ENCODE measurements around the gene ALDH5A1.
A peak's percentile ranks its signal among the peaks of the same experiment; 100 is the strongest.

The ALDH5A1 gene

GRCh38 chr6:24581084-24581669, 86.4 kb downstream of the ALDH5A1 start:
- Histone ChIP-seq H3F3A (ENCODE audit: insufficient read depth) (no peaks in the 10 kb centered on the region), H3K79me2 (ENCODE audit: insufficient read depth, low read length) (no peaks in the 10 kb centered on the region), H4K20me1 (ENCODE audit: low read depth, low read length) (no peaks in the 10 kb centered on the region), H3K36me3 (ENCODE audit: low read length) (no peaks in the 10 kb centered on the region), H3K9me2 (replicated peaks; ENCODE audit: insufficient read depth, low read length) (no peaks in the 10 kb centered on the region), H3K4me2 (ENCODE audit: low read depth, low read length, poor library complexity, severe bottlenecking) (no peak overlapping the region), H3K9me3 (ENCODE audit: insufficient read depth, low read length) (no peaks in the 10 kb centered on the region), H3K27me3 (ENCODE audit: low read length) (no peaks in the 10 kb centered on the region), H3K9ac (ENCODE audit: low read length) (no peak overlapping the region), H3K27ac (ENCODE audit: low read depth, low read length) (no peak overlapping the region), H2AFZ (ENCODE audit: low read depth, low read length, severe bottlenecking) (no peak overlapping the region), H3K4me3 (ENCODE audit: insufficient read depth, low read length, poor library complexity, severe bottlenecking) (no peak overlapping the region)
- TF ChIP-seq EZH2phosphoT487 (conservative IDR thresholded peaks at IDR 0.05; ENCODE audit: low read length) (no peak), CTCF (IDR thresholded peaks at IDR 0.05; ENCODE audit: insufficient read depth, low read length, poor library complexity, severe bottlenecking) (peak; percentile 98)

GRCh38 chr6:24583463-24584381, 89.0 kb downstream of the ALDH5A1 start:
- Histone ChIP-seq H3K36me3 (ENCODE audit: low read length) (no peaks in the 10 kb centered on the region), H3K4me3 (ENCODE audit: insufficient read depth, low read length, poor library complexity, severe bottlenecking) (no peak overlapping the region), H3F3A (ENCODE audit: insufficient read depth) (no peaks in the 10 kb centered on the region), H2AFZ (ENCODE audit: low read depth, low read length, severe bottlenecking) (peak overlapping the region; percentile 15), H3K9ac (ENCODE audit: low read length) (no peak overlapping the region), H3K27ac (ENCODE audit: low read depth, low read length) (no peak overlapping the region), H3K27me3 (ENCODE audit: low read length) (no peaks in the 10 kb centered on the region), H4K20me1 (ENCODE audit: low read depth, low read length) (no peaks in the 10 kb centered on the region), H3K9me2 (replicated peaks; ENCODE audit: insufficient read depth, low read length) (no peaks in the 10 kb centered on the region), H3K9me3 (ENCODE audit: insufficient read depth, low read length) (no peaks in the 10 kb centered on the region), H3K4me2 (ENCODE audit: low read depth, low read length, poor library complexity, severe bottlenecking) (peak overlapping the region; percentile 24), H3K79me2 (ENCODE audit: insufficient read depth, low read length) (no peaks in the 10 kb centered on the region)
- TF ChIP-seq EZH2phosphoT487 (conservative IDR thresholded peaks at IDR 0.05; ENCODE audit: low read length): no peak
- peak; percentile 99 for TF ChIP-seq CTCF (IDR thresholded peaks at IDR 0.05; ENCODE audit: insufficient read depth, low read length, poor library complexity, severe bottlenecking)

GRCh38 chr6:24584382-24584720, 89.6 kb downstream of the ALDH5A1 start:
- H2AFZ ChIP-seq (ENCODE audit: low read depth, low read length, severe bottlenecking): no peak overlapping the region
- no peak overlapping the region for H3K27ac ChIP-seq (ENCODE audit: low read depth, low read length)
- no peaks in the 10 kb centered on the region for H3K27me3 ChIP-seq (ENCODE audit: low read length)
- no peak for TF ChIP-seq EZH2phosphoT487 (conservative IDR thresholded peaks at IDR 0.05; ENCODE audit: low read length)
- no peak for TF ChIP-seq CTCF (IDR thresholded peaks at IDR 0.05; ENCODE audit: insufficient read depth, low read length, poor library complexity, severe bottlenecking)
- no peak overlapping the region for H3K4me3 ChIP-seq (ENCODE audit: insufficient read depth, low read length, poor library complexity, severe bottlenecking)
- no peaks in the 10 kb centered on the region for H4K20me1 ChIP-seq (ENCODE audit: low read depth, low read length)
- H3K36me3 ChIP-seq (ENCODE audit: low read length): no peaks in the 10 kb centered on the region
- H3K79me2 ChIP-seq (ENCODE audit: insufficient read depth, low read length): no peaks in the 10 kb centered on the region
- no peak overlapping the region for H3K9ac ChIP-seq (ENCODE audit: low read length)
- H3K9me3 ChIP-seq (ENCODE audit: insufficient read depth, low read length): no peaks in the 10 kb centered on the region
- H3K4me2 ChIP-seq (ENCODE audit: low read depth, low read length, poor library complexity, severe bottlenecking): no peak overlapping the region
- no peaks in the 10 kb centered on the region for H3F3A ChIP-seq (ENCODE audit: insufficient read depth)
- no peaks in the 10 kb centered on the region for H3K9me2 ChIP-seq (replicated peaks; ENCODE audit: insufficient read depth, low read length)
